HG03558 (cell line): ENCODE measurements around the gene PIGZ.
"Not testable (repeated sequence)": the region's sequence is repeated elsewhere in the genome, so short reads cannot be mapped to it uniquely, and the experiment has no call there.

Experiments
- ATAC-seq: cut with Tn5 transposase; IDR thresholded peaks from one replicate; pipeline ENCODE4 v1.9.1; 2021; ENCODE audit warnings: moderate number of reproducible peaks; ENCODE audit not compliant: unreplicated experiment; ENCODE audit errors: extremely low read depth

Gene PIGZ

DNA sequence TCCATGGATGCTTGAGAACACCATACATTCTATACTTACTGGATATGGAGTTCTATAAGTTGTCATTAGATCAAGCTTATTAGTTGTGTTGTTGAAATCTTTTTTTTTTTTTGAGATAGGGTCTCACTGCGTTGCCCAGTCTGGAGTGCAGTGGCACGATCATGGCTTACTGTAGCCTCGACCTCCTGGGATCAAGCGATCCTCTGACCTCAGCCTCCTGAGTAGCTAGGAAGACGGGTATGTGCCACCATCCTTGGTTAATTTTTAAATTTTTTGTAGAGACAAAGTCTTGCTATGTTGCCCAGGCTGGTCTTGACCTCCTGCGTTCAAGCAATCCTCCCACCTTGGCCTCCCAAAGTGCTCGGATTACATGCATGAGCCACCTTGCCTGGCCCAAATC, 13.8 kb downstream of the PIGZ start:
- no peak for ATAC-seq

DNA sequence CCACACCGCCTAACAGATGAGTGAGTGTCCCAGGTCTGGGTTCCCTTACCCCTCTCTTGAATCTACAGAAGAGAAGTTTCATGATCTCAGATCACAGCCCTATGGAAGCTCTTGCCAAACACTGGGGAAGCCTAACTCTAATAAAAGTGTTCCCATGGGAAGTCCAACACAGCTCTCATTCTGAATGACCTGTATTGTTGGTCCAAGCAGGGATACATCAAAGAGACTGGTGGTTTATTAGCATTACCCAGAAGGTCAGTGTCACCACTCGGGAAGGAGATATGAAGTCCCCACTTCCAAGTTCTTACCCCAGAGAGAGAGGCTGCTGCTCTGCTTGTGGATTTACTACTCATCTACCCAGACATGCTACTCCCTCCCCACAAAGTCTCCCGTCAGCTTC, 17.3 kb downstream of the PIGZ start:
- no peak for ATAC-seq

- ATAC-seq: no peak
Measured at GRCh38 chr3:196949750-196950149, 18.9 kb downstream of the PIGZ start.

DNA sequence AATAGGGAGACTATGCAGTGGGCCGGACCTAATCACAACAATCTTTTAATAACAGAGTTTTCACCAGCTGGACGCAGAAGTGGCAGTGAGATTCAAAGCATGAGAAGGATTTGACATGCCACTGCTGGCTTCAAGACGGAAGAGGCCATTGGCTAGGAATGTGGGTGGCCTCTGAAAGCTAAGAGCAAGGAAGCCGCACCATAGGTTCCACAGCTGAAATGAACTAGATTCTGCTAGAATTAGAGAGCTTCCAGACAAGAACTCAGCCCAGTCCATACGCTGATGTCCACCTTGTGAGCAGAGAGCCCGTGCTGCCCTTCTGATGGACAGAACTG, 19.4 kb downstream of the PIGZ start:
- ATAC-seq: no peak

GRCh38 chr3:196948442-196949284, 20.0 kb downstream of the PIGZ start:
- ATAC-seq: no peak

DNA sequence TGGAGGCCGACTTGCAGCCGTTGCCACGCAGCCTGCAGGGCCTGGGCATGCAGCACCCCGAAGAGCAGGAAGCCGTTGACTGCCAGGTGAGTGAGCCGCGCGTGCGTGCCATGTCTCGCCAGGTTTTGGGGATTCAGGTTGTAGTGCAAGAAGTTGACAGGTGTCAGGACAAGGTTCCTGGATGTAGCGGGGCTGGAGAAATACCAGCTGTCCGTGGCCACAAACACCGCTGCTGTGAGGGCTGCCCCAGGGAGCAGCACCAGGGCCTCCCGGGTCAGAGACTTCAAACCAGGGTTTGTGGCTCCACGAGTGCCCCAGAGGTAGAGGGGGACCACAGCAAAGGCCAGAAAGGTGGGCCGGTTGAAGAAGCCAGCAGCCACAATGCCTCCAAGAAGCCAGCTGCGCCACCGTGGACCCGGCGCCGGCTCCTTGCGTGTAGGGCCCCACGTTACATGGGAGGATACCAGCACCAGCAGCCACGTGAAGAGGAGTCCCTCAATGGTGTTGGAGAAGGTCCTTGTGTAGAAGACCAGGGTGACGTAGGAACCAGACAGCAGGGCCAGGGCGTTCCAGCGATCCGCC, 20.7 kb downstream of the PIGZ start:
- no peak for ATAC-seq

GRCh38 chr3:196947136-196947859, 21.3 kb downstream of the PIGZ start:
- ATAC-seq: no peak

DNA sequence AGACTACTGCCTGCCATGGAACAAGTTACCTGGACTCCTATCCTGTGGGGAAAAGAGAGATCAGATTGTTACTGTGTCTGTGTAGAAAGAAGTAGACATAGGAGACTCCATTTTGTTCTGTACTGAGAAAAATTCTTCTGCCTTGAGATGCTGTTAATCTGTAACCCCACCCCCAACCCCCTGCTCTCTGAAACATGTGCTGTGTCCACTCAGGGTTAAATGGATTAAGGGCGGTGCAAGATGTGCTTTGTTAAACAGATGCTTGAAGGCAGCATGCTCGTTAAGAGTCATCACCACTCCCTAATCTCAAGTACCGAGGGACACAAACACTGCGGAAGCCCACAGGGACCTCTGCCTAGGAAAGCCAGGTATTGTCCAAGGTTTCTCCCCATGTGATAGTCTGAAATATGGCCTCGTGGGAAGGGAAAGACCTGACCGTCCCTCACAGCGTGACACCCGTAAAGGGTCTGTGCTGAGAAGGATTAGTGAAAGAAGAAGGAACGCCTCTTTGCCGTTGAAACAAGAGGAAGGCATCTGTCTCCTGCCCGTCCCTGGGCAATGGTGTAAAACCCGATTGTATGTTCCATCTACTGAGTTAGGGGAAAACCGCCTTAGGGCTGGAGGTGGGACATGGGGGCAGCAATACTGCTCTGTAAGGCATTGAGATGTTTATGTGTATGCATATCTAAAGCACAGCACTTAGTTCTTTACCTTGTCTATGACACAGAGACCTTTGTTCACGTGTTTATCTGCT, 24.4 kb downstream of the PIGZ start:
- not testable (repeated sequence) for ATAC-seq

DNA sequence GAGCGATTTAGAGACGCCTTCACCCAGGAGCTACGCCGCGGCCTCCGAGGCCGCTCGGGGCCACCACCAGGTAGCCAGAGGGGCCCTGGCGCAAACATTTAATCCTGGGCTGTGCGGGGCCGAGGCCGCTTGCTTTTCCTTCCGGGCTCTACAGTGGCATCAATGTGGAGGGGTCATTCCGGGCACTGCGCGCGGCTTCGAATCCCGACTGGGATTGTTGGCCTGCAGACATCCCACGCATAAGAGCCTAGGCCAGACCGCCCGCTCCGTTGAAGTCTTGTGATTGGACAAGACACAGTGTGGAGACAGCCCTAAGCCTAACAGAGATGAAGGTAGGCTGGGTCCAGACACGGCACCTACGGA, 25.7 kb downstream of the PIGZ start:
- ATAC-seq: no peak

- peak; percentile 71 for ATAC-seq
Measured at GRCh38 chr3:196942226-196942914, 26.3 kb downstream of the PIGZ start, which contains the start of gene NCBP2. Gene NCBP2 (minus strand): TSS chr3:196942528. CDS start chr3:196942503, 25 bp downstream.

- no peak for ATAC-seq
Measured at GRCh38 chr3:196941729-196942225, 26.9 kb downstream of the PIGZ start.

- no peak for ATAC-seq
Measured at GRCh38 chr3:196938576-196938975, 30.1 kb downstream of the PIGZ start.

GRCh38 chr3:196938124-196938523, 30.5 kb downstream of the PIGZ start:
- ATAC-seq: no peak

- ATAC-seq: no peak
Measured at GRCh38 chr3:196936288-196936687, 32.3 kb downstream of the PIGZ start.

DNA sequence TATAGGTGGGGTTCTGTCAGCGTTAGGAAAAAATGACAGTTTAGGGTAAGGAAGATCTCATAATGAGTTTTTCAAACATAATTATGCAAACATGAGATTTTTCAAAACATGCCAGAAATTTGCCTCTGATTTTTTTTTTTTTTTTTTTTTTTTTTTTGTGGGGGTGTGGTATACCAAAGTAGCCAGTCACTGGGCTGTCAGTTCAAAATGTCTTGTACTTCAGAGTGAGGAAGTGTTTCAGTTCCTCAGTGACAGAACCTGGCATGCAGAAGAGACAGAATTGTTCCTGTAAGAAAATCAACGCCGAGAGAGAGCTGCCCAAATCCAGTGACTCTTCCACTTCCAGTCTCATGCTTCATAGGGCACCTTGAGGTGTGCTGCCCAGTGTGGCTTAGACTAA, 36.0 kb downstream of the PIGZ start:
- no peak for ATAC-seq

GRCh38 chr3:196931828-196932587, 36.6 kb downstream of the PIGZ start:
- no peak for ATAC-seq

DNA sequence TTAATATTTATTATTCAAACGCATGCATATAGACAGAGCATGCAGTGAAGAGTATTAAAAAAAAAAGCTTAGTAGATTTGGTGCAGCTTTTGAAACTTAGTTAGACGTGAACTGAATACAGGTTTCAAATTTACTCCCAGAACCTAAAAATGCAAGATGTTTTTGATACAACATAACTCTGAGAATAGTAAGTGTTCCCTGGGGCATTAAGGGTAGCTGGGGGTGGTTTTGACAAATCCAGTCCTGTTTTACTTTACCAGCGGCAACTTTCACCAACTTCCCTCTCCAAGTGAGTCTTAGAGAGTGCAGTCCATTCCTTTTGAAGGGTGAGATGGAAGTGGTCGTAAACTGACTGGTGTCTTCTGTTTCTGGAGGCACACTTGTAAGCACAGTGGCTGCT, 37.5 kb downstream of the PIGZ start:
- no peak for ATAC-seq

- no peak for ATAC-seq
Measured at GRCh38 chr3:196927571-196928453, 40.8 kb downstream of the PIGZ start.
